Central memory CD8-positive, alpha-beta T cell (primary cell): Measurements from ENCODE around the gene PNPLA1.

Experiments
- ATAC-seq: fragments of 150-1000 bp; cut with Tn5 transposase; replicated peaks from 2 replicates; pipeline ENCODE4 v1.10.0; 2022; ENCODE audit warnings: mild to moderate bottlenecking, moderate FRiP score, moderate number of reproducible peaks; ENCODE audit not compliant: poor library complexity, severe bottlenecking; ENCODE audit errors: extremely low read depth
- DNase-seq, 2 donors: peaks; one replicate each; pipeline ENCODE4 v3.0.0; 2021; ENCODE audit warnings: low spot score in 2 of 2
- H3K27ac Mint-ChIP-seq: one replicate; pipeline ENCODE4 v1.8.0; 2022; ENCODE audit warnings: low read depth, mild to moderate bottlenecking, moderate library complexity, mixed read lengths
- H3K27me3 Mint-ChIP-seq: one replicate; pipeline ENCODE4 v1.8.0; 2022; ENCODE audit warnings: mixed read lengths
- H3K36me3 Mint-ChIP-seq: one replicate; pipeline ENCODE4 v1.8.0; 2022; ENCODE audit warnings: mild to moderate bottlenecking, moderate library complexity, mixed read lengths; ENCODE audit not compliant: insufficient read depth
- H3K4me1 Mint-ChIP-seq: one replicate; pipeline ENCODE4 v1.8.0; 2022; ENCODE audit warnings: mixed read lengths
- H3K4me3 Mint-ChIP-seq: one replicate; pipeline ENCODE4 v1.8.0; 2022; ENCODE audit warnings: mild to moderate bottlenecking, moderate library complexity, mixed read lengths
- H3K9me3 Mint-ChIP-seq: one replicate; pipeline ENCODE4 v1.8.0; 2022; ENCODE audit warnings: mixed read lengths

The PNPLA1 gene

GRCh38 chr6:36339146-36339545 is 69.3 kb downstream of the PNPLA1 start:
- ATAC-seq (no peak), DNase-seq (no peak)
- H3K4me3 Mint-ChIP-seq, result no peak overlapping the region
- H3K27ac Mint-ChIP-seq, result no peak overlapping the region
- H3K9me3 Mint-ChIP-seq, result no peaks in the 10 kb centered on the region
- H3K36me3 Mint-ChIP-seq, result no peaks in the 10 kb centered on the region
- peaks cover 11% of the 10 kb centered on the region for H3K4me1 Mint-ChIP-seq
- H3K27me3 Mint-ChIP-seq, result peaks cover 52% of the 10 kb centered on the region

- Mint-ChIP-seq H3K9me3 (no peaks in the 10 kb centered on the region), H3K36me3 (no peaks in the 10 kb centered on the region), H3K27ac (no peak overlapping the region), H3K27me3 (peaks cover 41% of the 10 kb centered on the region), H3K4me1 (peaks cover 11% of the 10 kb centered on the region), H3K4me3 (no peak overlapping the region)
- no peak for ATAC-seq
- DNase-seq, result no peak
Measured at GRCh38 chr6:36340306-36340617, 70.4 kb downstream of the PNPLA1 start.

- Mint-ChIP-seq H3K9me3 (no peaks in the 10 kb centered on the region), H3K27ac (no peak overlapping the region), H3K4me3 (no peak overlapping the region), H3K27me3 (peaks cover 35% of the 10 kb centered on the region), H3K36me3 (no peaks in the 10 kb centered on the region), H3K4me1 (peaks cover 11% of the 10 kb centered on the region)
- peak; percentile 48 to 61 for DNase-seq
- peak; percentile 60 for ATAC-seq
Measured at GRCh38 chr6:36340618-36341454, 71.0 kb downstream of the PNPLA1 start.

- Mint-ChIP-seq H3K4me3 (no peak overlapping the region), H3K4me1 (peaks cover 5% of the 10 kb centered on the region), H3K36me3 (no peaks in the 10 kb centered on the region), H3K27ac (no peak overlapping the region), H3K27me3 (peaks cover 23% of the 10 kb centered on the region), H3K9me3 (no peaks in the 10 kb centered on the region)
- no peak for ATAC-seq
- no peak for DNase-seq
Measured at GRCh38 chr6:36343109-36343680, 73.3 kb downstream of the PNPLA1 start.

GRCh38 chr6:36345681-36346466 is 76.0 kb downstream of the PNPLA1 start:
- no peak for ATAC-seq
- DNase-seq, result no peak
- H3K36me3 Mint-ChIP-seq, result no peaks in the 10 kb centered on the region
- peaks cover 4% of the 10 kb centered on the region for H3K27me3 Mint-ChIP-seq
- no peak overlapping the region for H3K27ac Mint-ChIP-seq
- no peaks in the 10 kb centered on the region for H3K9me3 Mint-ChIP-seq
- no peak overlapping the region for H3K4me3 Mint-ChIP-seq
- peaks cover 2% of the 10 kb centered on the region for H3K4me1 Mint-ChIP-seq

GRCh38 chr6:36346486-36347273 is 76.8 kb downstream of the PNPLA1 start:
- H3K9me3 Mint-ChIP-seq, result no peaks in the 10 kb centered on the region
- no peaks in the 10 kb centered on the region for H3K36me3 Mint-ChIP-seq
- no peak for DNase-seq
- no peaks in the 10 kb centered on the region for H3K4me1 Mint-ChIP-seq
- no peak for ATAC-seq
- no peak overlapping the region for H3K4me3 Mint-ChIP-seq
- H3K27me3 Mint-ChIP-seq, result no peaks in the 10 kb centered on the region
- H3K27ac Mint-ChIP-seq, result no peak overlapping the region

- peak overlapping the region; percentile 51 for H3K27ac Mint-ChIP-seq
- H3K9me3 Mint-ChIP-seq, result no peaks in the 10 kb centered on the region
- H3K4me1 Mint-ChIP-seq, result no peaks in the 10 kb centered on the region
- ATAC-seq (no peak), DNase-seq (no peak)
- no peaks in the 10 kb centered on the region for H3K36me3 Mint-ChIP-seq
- no peak overlapping the region for H3K4me3 Mint-ChIP-seq
- H3K27me3 Mint-ChIP-seq, result no peaks in the 10 kb centered on the region
Measured at GRCh38 chr6:36347621-36348020, 77.8 kb downstream of the PNPLA1 start.

- no peak overlapping the region for H3K27ac Mint-ChIP-seq
- H3K4me3 Mint-ChIP-seq, result no peak overlapping the region
- no peaks in the 10 kb centered on the region for H3K36me3 Mint-ChIP-seq
- H3K27me3 Mint-ChIP-seq, result peaks cover 10% of the 10 kb centered on the region
- DNase-seq (no peak), ATAC-seq (no peak)
- no peaks in the 10 kb centered on the region for H3K4me1 Mint-ChIP-seq
- peaks cover 5% of the 10 kb centered on the region for H3K9me3 Mint-ChIP-seq
Measured at GRCh38 chr6:36349240-36349639, 79.4 kb downstream of the PNPLA1 start.

- H3K27ac Mint-ChIP-seq, result no peak overlapping the region
- no peak overlapping the region for H3K4me3 Mint-ChIP-seq
- H3K4me1 Mint-ChIP-seq, result no peaks in the 10 kb centered on the region
- H3K36me3 Mint-ChIP-seq, result no peaks in the 10 kb centered on the region
- DNase-seq (no peak), ATAC-seq (no peak)
- H3K27me3 Mint-ChIP-seq, result peaks cover 10% of the 10 kb centered on the region
- H3K9me3 Mint-ChIP-seq, result peaks cover 5% of the 10 kb centered on the region
Measured at GRCh38 chr6:36350082-36350481, 80.2 kb downstream of the PNPLA1 start.

- H3K27me3 Mint-ChIP-seq, result peaks cover 16% of the 10 kb centered on the region
- no peaks in the 10 kb centered on the region for H3K4me1 Mint-ChIP-seq
- no peak overlapping the region for H3K27ac Mint-ChIP-seq
- ATAC-seq, result no peak
- H3K4me3 Mint-ChIP-seq, result no peak overlapping the region
- no peak for DNase-seq
- no peaks in the 10 kb centered on the region for H3K36me3 Mint-ChIP-seq
- peaks cover 5% of the 10 kb centered on the region for H3K9me3 Mint-ChIP-seq
Measured at GRCh38 chr6:36350681-36351571, 81.1 kb downstream of the PNPLA1 start.

- no peak overlapping the region for H3K27ac Mint-ChIP-seq
- no peak overlapping the region for H3K4me3 Mint-ChIP-seq
- peaks cover 5% of the 10 kb centered on the region for H3K9me3 Mint-ChIP-seq
- H3K4me1 Mint-ChIP-seq, result no peaks in the 10 kb centered on the region
- DNase-seq (no peak), ATAC-seq (no peak)
- peaks cover 16% of the 10 kb centered on the region for H3K27me3 Mint-ChIP-seq
- H3K36me3 Mint-ChIP-seq, result no peaks in the 10 kb centered on the region
Measured at GRCh38 chr6:36352477-36353157, 82.8 kb downstream of the PNPLA1 start.
